Fibroblast of lung (primary cell): ENCODE results near the gene PRMT6.

ENCODE experiments used
- CTCF ChIP-seq, 2 donors: IDR thresholded peaks in 1 of 2; conservative IDR thresholded peaks in 1 of 2; 1 replicate in 1 of 2; 2 replicates in 1 of 2; pipeline ENCODE4 v1.5.1; 2011 to 2012; ENCODE audit warnings: low read length in 2 of 2, control low read depth in 1 of 2, inconsistent platforms in 1 of 2, low read depth in 1 of 2, mild to moderate bottlenecking in 1 of 2
- EZH2 ChIP-seq: IDR thresholded peaks from 2 replicates; pipeline ENCODE4 v1.5.1; 2012; ENCODE audit warnings: low read length, control low read depth, mild to moderate bottlenecking; ENCODE audit errors: missing control alignments

GRCh38 chr1:107095647-107096046 lies 39.2 kb downstream of the PRMT6 start:
- no peak for TF ChIP-seq CTCF (conservative IDR thresholded peaks at IDR 0.05 in 1 of 2, IDR thresholded peaks at IDR 0.05 in 1 of 2; ENCODE audit: low read depth in 1 of 2, low read length in 2 of 2)
- no peak for TF ChIP-seq EZH2
